ENCODE data around the gene CFH.
"Not testable (repeated sequence)": the region's sequence is repeated elsewhere in the genome, so short reads cannot be mapped to it uniquely, and the experiment has no call there.

The CFH gene

GRCh38 chr1:196769823-196770222 is 118.0 kb downstream of the CFH start:
- DNase-seq (ENCODE audit: low spot score): not testable (repeated sequence)

GRCh38 chr1:196773713-196774112 is 121.9 kb downstream of the CFH start:
- DNase-seq (ENCODE audit: low spot score): no peak

GRCh38 chr1:196774175-196774574 is 122.3 kb downstream of the CFH start:
- no peak for DNase-seq (ENCODE audit: low spot score)

DNA sequence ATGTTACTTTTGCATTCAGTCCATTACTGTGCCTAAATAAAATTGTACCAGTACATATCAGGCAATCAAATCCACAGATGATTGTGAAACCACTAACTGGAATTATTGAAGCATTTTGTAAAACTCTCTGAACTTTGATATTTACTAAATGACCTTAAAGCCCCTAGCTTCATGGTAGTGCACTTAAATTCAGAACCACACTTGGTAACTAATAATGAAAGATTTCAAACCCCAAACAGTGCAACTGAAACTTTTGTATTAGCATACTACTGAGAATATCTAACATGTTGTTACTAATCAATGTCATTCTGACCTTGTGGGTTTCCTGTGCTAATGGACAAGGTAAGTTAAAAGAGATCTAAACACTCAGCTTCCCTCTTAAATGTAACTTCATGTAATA is 122.8 kb downstream of the CFH start, which contains the start of gene CFHR3:
TSS of gene CFHR3 (plus strand) at position 238 of the 400 bp plus-strand sequence. CDS start at position 285, 47 bp downstream.
- DNase-seq (ENCODE audit: low spot score): no peak

DNA sequence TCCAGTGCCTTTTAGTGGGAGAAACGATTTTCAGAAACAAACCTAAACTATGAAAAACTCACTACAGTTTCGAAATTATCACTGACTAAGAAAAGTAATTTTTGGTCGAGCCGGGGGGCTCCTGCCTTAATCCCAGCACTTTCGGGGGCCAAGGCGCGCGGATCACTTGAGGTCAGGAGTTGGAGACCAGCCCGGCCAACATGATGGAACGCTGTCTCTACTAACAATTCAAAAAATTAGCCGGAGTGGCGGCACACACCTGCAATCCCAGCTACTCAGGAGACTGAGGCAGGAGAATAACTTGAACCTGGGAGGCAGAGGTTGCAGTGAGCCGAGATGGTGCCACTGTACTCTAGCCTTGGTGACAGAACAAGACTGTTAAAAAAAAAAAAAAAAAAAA is 125.8 kb downstream of the CFH start:
- DNase-seq (ENCODE audit: low spot score): no peak

GRCh38 chr1:196779093-196779492 is 127.2 kb downstream of the CFH start:
- DNase-seq (ENCODE audit: low spot score): no peak

DNA sequence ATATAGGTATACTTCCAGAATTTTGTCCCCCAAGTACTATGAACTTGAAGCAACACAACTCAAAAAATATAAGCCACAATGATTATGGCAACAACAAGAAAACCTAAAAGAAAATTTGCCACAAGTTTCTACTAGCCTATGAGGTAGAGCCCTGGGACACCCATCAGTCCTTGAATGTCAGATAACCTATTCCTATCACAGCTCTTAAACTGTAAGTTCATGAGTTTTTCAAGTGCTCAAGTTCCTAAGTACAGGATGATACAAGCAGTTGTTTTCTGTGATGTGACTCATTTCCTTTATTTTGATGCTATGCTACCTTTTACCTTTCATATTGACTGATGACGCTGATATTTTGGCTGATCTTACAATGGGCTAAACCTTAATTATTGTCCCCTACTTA is 139.4 kb downstream of the CFH start:
- DNase-seq (ENCODE audit: low spot score): not testable (repeated sequence)

DNA sequence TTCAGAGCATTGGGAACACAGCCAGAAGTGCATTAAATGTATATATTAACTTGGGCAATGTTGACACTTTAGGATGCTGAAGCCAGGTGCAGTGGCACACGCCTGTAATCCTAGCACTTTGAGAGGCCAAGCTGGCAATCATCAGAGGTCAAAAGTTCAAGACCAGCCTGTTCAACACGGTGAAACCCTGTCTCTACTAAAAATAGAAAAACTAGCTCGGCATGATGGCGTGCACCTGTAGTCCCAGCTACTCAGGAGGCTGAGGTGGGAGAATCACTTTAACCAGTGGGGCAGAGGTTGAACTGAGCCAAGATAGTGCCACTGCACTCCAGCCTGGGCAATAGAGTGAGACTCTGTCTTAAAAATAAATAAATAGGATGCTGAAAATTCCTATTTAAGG is 142.3 kb downstream of the CFH start:
- not testable (repeated sequence) for DNase-seq (ENCODE audit: low spot score)
